ENCODE data around the gene CPNE2.
A peak's percentile ranks its signal among the peaks of the same experiment; 100 is the strongest.
"Not testable (repeated sequence)": the region's sequence is repeated elsewhere in the genome, so short reads cannot be mapped to it uniquely, and the experiment has no call there.

CPNE2 gene

GRCh38 chr16:57179215-57179828 lies 86.9 kb downstream of the CPNE2 start:
- no peak for DNase-seq

DNA sequence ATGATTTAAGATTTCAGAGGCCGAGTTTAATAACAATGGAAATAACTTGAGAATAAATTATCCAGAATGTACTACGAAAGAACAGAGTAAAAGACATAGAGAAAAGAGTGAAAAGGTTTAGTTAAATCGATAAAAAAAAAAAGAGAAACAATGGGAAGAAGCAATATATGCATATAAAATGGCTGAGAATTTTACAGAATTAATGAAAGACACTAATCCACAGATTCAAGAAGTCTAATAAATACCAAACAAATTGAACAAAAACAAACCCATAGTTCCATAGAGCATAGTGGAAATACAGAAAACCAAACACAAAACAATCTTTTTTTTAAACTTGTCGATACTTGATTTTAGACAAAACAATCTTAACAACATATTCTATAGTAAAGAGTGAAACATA lies 91.7 kb downstream of the CPNE2 start:
- no peak for DNase-seq

- no peak for DNase-seq
Measured at GRCh38 chr16:57184887-57185445, 92.6 kb downstream of the CPNE2 start.

DNA sequence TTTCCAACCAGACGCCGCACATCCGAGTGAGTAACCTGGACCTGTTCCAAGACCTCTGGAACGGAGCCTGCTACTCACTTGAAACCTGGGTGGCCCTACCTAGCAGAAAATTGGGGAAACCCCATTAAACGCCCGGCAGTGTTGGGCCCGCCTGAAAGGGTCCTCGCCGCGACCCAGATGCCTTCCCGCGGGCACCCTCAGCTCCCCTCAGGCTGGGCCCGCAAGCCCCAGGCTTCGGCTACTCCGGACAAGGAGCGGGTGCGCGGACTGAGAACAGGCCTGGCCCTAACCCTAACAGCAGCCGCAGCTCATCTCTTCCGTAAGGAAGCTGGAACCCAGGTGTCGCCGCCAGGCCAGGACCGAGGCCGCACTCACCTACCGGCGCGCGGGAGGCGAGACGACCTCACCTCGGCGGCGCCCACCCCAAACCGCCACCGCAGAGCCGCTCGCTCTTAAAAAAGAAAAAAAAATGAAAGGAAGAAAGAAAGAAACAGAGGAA lies 93.1 kb downstream of the CPNE2 start:
- no peak for DNase-seq

GRCh38 chr16:57185945-57186871 lies 93.8 kb downstream of the CPNE2 start, which contains the start of the genes PSME3IP1 and RSPRY1:
Gene PSME3IP1 (minus strand): TSS chr16:57186039. CDS start chr16:57173854, 12,185 bp downstream.
Gene RSPRY1 (plus strand): TSS chr16:57186329. CDS start chr16:57204659, 18,330 bp downstream.
- peak; percentile 98 for DNase-seq

- no peak for DNase-seq
Measured at GRCh38 chr16:57186872-57187854, 94.8 kb downstream of the CPNE2 start.

DNA sequence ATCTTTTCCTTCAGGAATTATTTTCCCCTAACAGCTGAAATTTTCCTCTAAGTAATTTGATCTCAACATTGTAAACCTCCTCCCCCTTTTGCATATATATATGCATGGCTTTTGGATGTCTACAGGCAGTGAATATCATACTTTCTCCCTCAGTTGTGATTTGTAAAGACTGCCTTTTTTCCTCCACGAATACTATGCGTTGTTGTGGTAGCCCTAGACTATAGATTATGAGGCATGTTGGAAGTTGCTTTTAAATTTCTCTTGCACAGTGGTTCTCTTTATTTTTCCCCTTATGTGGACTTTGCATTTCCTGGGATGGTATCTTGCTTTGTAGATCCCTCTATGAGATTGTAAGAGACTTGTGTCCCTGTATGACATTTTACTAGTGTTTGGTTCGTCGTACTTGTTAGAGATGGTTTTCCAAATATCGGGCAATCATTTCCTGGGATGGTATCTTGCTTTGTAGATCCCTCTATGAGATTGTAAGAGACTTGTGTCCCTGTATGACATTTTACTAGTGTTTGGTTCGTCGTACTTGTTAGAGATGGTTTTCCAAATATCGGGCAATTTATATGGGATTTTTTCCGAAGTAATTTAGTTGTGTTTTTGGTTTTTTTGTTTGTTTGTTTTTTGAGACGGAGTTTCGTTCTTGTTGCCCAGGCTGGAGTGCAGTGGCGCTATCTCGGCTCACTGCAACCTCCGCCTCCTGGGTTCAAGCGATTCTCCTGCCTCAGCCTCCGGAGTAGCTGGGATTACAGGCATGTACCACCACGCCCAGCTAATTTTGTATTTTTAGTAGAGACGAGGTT lies 95.7 kb downstream of the CPNE2 start:
- not testable (repeated sequence) for DNase-seq

DNA sequence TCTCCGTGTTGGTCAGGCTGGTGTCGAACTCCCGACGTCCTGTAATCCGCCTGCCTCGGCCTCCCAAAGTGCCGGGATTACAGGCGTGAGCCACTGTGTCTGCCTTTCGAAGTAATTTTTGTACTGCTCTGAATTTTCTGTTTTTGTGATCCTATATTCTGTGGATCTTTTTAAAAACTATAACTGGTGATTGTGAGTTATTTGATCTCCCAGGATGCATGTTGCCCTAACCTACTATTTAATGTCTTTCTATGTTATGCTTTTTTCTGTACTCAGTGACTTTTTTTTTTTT lies 96.3 kb downstream of the CPNE2 start:
- DNase-seq, result no peak

DNA sequence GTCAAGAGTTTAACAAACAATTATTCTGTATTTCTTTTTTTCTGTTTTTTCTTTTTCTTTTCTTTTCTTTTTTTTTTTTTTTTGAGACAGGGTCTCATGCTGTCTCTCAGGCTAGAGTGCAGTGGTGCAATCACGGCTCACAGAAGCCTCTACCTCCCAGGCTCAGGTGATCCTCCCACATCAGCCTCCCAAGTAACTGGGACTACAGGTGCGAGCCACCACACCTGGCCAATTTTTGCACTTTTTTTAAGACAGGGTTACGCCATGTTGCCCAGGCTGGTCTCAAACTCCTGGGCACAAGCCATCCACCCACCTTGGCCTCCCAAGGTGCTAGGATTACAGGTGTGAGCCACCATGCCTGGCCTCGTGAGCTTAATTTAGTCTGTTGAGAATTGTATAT lies 97.1 kb downstream of the CPNE2 start:
- DNase-seq, result not testable (repeated sequence)

DNA sequence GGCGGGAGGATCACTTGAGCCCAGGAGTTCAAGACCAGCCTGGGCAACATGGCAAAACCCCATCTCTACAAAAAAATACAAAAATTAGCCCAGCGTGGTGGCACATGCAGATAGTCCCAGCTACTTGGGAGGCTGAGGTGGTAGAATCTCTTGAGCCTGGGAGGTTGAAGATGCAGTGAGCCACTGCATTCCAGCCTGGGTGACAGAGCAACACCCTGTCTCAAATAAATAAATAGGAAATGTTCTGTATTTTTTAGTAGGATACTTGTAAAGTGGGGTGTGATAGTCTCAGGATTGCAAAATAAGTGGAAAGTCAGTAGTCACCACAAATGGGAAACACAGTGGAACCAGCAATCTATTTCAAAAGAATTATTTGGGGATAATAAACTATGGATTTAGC lies 97.8 kb downstream of the CPNE2 start:
- no peak for DNase-seq

DNA sequence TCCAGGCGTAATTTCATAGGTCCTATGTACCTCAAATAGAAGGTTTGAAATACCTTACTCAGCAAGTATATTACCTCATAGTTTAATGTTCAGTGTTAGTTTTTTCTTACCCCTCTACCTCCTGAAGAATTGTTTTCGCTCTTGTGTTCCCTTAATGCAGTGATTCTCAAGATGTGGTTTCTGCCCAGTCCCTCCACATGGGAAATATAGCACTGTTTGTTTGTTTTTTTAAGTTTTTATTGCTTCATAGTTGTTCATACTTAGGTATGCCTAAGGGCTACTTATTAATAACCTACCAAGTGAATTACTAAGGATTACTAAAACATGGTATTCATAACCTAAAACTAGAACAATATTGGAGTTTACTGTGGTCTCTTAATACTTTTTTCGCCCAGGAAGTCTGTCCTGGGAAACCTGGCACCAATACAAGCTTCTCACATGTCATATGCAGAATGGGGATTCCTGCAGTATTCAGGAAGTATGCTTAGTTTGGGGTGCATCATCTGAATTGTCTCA lies 98.7 kb downstream of the CPNE2 start:
- DNase-seq, result no peak

DNA sequence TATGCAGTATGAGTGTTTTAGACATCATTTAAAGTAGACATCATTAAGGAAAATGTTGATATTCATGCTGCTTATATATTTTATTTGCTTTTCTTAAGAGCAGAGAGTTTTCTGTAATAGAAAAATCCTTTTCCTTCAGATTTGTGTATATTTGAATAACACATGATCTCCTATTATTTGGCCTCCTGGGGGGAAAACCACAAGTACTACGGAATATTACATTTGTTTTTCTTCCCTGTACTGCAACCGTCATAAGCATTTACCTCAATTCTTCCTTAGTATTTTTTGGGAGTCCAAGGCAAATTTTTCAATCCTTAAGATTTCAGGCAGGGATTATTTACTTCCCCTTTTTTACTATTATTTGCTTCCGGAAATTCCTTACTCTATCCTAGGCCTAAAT lies 99.8 kb downstream of the CPNE2 start:
- no peak for DNase-seq

DNA sequence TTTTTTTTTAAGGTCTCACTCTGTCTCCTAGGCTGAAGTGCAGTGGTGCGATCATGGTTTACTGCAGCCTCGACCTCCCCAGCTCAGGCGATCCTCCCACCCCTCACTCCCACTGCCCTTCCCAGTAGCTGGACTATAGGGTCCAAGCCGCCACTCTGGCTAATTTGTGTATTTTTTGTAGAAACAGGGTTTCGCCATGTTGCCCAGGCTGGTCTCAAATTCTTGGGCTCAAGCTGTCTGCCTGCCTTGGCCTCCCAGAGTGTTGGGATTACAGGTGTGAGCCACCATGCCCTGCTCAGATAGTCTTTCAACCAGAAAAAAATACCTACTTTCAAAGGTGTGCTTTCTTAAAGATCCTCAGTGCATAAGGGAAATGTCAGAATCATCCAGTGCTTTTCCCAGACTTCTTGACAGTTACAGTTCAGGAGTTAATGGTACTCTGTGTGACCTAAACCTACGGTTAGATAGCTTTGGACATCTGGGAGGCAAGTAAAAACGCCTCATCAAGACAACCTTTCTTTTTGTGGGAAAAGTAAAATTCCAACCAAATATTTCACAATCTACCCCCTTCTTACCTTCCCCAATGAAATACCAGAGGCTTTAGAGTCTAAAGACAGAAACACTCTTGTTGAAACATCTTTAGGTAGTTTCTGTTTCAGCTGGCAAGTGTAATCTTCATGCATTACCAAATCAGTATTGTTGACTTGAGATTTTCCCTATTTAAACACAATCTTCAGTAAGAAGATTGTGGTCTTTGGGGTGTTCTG lies 100.5 kb downstream of the CPNE2 start:
- DNase-seq, result no peak

- DNase-seq, result no peak
Measured at GRCh38 chr16:57194512-57194911, 102.1 kb downstream of the CPNE2 start.

DNA sequence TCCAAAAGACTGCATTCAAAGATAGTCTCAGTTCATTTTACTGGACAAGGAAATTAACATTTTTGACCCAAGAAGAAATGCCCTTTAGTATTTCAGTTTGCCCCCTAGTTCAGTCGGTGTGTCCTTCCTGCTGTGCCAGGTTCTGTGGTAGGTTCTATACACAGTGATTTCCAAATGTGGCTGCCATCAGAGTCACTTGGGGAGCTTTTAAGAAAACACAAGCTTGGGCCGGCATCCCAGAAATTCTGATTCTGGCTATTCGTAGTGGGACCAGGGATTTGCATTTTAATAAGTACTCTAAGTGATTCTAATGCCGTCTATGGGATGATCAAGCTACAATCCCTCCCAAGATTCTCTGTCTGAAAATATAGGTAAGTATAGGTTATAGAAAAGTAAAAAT lies 103.9 kb downstream of the CPNE2 start:
- no peak for DNase-seq

- no peak for DNase-seq
Measured at GRCh38 chr16:57196753-57197152, 104.4 kb downstream of the CPNE2 start.

All from activated T-cell treated with anti-CD3 and anti-CD28 coated beads for 4 hours (primary cell).